Measurements from ENCODE around the gene MYOZ2. TPM values are rescaled to one million over a fixed set of nuclear protein-coding genes. Genes with fewer than 3 reads are reported as not detected.

Gene MYOZ2
- total and polyA plus RNA-seq, 2 of the 13 experiments (the other 11 are each of a cell fraction or from before 2014, with no cell fraction given), result 0.03 TPM; not detected in 1

DNA sequence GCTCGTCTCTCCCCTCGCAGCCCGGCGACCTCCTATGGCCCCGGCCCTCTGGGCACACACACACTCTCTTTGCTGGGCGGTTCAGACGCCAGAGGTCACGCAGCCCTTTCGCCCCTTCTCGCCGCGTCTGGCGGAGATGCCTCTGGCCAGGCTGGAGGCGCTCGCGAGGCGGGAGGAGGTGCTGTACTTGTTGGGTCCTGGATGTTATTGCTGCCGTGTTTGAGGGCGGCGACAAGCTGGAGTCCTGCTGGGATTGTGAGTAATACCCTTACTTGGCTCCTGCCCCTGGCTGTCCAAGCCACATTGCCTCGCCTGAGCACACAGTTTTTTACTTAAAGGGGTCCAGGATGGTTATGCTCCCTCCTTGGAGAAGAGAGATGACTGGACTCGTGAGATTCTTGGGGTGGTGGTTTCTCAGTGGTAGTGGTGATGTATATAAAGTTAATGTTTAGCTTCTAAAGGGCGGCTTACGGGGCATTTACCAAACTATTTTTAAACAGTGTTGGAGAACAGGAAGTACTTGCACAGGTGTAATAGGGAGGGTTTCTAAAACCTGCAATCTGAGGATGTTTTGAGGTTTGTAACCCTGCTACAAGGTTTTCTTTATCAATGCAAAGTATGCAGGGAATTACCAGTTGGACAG is 77.5 kb downstream of the MYOZ2 start (continued):
- TF ChIP-seq SOX5 (CRISPR knock-in tag; IDR thresholded peaks at IDR 0.05; ENCODE audit: borderline replicate concordance), result 0 out of 2 replicates have a peak, but pooled peaks have one; percentile 25
- peak; percentile 3 for TF ChIP-seq TEAD3 (CRISPR knock-in tag; optimal IDR thresholded peaks at IDR 0.05; ENCODE audit: borderline replicate concordance)
- peak; percentile 75; the same call in 1 of the 2 replicates for TF ChIP-seq KLF12 (CRISPR knock-in tag; IDR thresholded peaks at IDR 0.05; ENCODE audit: borderline replicate concordance)
- TF ChIP-seq ZNF781 (CRISPR knock-in tag; IDR thresholded peaks at IDR 0.05; ENCODE audit: borderline replicate concordance, not compliant biosample characterization), result peak; percentile 61
- TF ChIP-seq DNMT1 (CRISPR knock-in tag; IDR thresholded peaks at IDR 0.05), result peak; percentile 34; the same call in 1 of the 2 replicates
- TF ChIP-seq, protein P1, sequence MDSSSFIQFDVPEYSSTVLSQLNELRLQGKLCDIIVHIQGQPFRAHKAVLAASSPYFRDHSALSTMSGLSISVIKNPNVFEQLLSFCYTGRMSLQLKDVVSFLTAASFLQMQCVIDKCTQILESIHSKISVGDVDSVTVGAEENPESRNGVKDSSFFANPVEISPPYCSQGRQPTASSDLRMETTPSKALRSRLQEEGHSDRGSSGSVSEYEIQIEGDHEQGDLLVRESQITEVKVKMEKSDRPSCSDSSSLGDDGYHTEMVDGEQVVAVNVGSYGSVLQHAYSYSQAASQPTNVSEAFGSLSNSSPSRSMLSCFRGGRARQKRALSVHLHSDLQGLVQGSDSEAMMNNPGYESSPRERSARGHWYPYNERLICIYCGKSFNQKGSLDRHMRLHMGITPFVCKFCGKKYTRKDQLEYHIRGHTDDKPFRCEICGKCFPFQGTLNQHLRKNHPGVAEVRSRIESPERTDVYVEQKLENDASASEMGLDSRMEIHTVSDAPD (CRISPR knock-in tag; IDR thresholded peaks at IDR 0.05), result 0 out of 2 replicates have a peak, but pooled peaks have one; percentile 5
- TF ChIP-seq, protein P2, sequence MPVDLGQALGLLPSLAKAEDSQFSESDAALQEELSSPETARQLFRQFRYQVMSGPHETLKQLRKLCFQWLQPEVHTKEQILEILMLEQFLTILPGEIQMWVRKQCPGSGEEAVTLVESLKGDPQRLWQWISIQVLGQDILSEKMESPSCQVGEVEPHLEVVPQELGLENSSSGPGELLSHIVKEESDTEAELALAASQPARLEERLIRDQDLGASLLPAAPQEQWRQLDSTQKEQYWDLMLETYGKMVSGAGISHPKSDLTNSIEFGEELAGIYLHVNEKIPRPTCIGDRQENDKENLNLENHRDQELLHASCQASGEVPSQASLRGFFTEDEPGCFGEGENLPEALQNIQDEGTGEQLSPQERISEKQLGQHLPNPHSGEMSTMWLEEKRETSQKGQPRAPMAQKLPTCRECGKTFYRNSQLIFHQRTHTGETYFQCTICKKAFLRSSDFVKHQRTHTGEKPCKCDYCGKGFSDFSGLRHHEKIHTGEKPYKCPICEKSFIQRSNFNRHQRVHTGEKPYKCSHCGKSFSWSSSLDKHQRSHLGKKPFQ (CRISPR knock-in tag; IDR thresholded peaks at IDR 0.05; ENCODE audit: insufficient replicate concordance), result no peak
- peak; percentile 3; the same call in 1 of the 2 replicates for TF ChIP-seq REPIN1 (CRISPR knock-in tag; IDR thresholded peaks at IDR 0.05; ENCODE audit: borderline replicate concordance, low read depth)
- TF ChIP-seq ZNF12 (CRISPR knock-in tag; IDR thresholded peaks at IDR 0.05), result peak; percentile 96
- peak; percentile 67 for TF ChIP-seq TAF1 (CRISPR knock-in tag; IDR thresholded peaks at IDR 0.05)
- peak; percentile 19; the same call in 1 of the 2 replicates for TF ChIP-seq TARDBP (CRISPR knock-in tag; IDR thresholded peaks at IDR 0.05)
- TF ChIP-seq, protein P3, sequence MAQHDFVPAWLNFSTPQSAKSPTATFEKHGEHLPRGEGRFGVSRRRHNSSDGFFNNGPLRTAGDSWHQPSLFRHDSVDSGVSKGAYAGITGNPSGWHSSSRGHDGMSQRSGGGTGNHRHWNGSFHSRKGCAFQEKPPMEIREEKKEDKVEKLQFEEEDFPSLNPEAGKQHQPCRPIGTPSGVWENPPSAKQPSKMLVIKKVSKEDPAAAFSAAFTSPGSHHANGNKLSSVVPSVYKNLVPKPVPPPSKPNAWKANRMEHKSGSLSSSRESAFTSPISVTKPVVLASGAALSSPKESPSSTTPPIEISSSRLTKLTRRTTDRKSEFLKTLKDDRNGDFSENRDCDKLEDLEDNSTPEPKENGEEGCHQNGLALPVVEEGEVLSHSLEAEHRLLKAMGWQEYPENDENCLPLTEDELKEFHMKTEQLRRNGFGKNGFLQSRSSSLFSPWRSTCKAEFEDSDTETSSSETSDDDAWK (CRISPR knock-in tag; IDR thresholded peaks at IDR 0.05), result no peak
- peak; percentile 32; the same call in 1 of the 2 replicates for TF ChIP-seq ZNF768 (CRISPR knock-in tag; IDR thresholded peaks at IDR 0.05)
- TF ChIP-seq, protein P4, sequence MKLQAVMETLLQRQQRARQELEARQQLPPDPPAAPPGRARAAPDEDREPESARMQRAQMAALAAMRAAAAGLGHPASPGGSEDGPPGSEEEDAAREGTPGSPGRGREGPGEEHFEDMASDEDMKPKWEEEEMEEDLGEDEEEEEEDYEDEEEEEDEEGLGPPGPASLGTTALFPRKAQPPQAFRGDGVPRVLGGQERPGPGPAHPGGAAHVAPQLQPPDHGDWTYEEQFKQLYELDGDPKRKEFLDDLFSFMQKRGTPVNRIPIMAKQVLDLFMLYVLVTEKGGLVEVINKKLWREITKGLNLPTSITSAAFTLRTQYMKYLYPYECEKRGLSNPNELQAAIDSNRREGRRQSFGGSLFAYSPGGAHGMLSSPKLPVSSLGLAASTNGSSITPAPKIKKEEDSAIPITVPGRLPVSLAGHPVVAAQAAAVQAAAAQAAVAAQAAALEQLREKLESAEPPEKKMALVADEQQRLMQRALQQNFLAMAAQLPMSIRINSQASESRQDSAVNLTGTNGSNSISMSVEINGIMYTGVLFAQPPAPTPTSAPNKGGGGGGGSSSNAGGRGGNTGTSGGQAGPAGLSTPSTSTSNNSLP (IDR thresholded peaks at IDR 0.05; ENCODE audit: low read depth, low read length), result no peak
- TF ChIP-seq MZF1 (CRISPR knock-in tag; IDR thresholded peaks at IDR 0.05; ENCODE audit: borderline replicate concordance), result no peak
- TF ChIP-seq MAZ (IDR thresholded peaks at IDR 0.05; ENCODE audit: borderline replicate concordance, low read depth, low read length), result no peak
- TF ChIP-seq MAZ (CRISPR knock-in tag; IDR thresholded peaks at IDR 0.05; ENCODE audit: low read depth), result no peak
- no peak for TF ChIP-seq ERF (CRISPR knock-in tag; IDR thresholded peaks at IDR 0.05)
- no peak for TF ChIP-seq ATF7 (IDR thresholded peaks at IDR 0.05)
- no peak for TF ChIP-seq ATF7 (CRISPR knock-in tag; IDR thresholded peaks at IDR 0.05)
- TF ChIP-seq, protein P5, sequence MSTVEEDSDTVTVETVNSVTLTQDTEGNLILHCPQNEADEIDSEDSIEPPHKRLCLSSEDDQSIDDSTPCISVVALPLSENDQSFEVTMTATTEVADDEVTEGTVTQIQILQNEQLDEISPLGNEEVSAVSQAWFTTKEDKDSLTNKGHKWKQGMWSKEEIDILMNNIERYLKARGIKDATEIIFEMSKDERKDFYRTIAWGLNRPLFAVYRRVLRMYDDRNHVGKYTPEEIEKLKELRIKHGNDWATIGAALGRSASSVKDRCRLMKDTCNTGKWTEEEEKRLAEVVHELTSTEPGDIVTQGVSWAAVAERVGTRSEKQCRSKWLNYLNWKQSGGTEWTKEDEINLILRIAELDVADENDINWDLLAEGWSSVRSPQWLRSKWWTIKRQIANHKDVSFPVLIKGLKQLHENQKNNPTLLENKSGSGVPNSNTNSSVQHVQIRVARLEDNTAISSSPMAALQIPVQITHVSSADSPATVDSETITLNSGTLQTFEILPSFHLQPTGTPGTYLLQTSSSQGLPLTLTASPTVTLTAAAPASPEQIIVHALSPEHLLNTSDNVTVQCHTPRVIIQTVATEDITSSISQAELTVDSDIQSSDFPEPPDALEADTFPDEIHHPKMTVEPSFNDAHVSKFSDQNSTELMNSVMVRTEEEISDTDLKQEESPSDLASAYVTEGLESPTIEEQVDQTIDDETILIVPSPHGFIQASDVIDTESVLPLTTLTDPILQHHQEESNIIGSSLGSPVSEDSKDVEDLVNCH (CRISPR knock-in tag; IDR thresholded peaks at IDR 0.05), result no peak

Data from HepG2 (cell line).